Endothelial cell of umbilical vein (primary cell): ENCODE measurements around the gene USP28. TPM values are rescaled to one million over a fixed set of nuclear protein-coding genes. Genes with fewer than 3 reads are reported as not detected.

Experiments used
- BruUV-seq: library from RNA; stranded (reverse); fragments of 400-500 nt; replicated peaks from 2 replicates; lab custom pipeline; 2021; lab: Mats Ljungman, UMichigan
- CTCF ChIA-PET: fragments of 300-600, 350-600 bp; sonication (Branson Sonifier 250); formaldehyde crosslinking; loops from one replicate; lab custom pipeline; 2021; ENCODE audit warnings: antibody characterized with exemption, inconsistent platforms; lab: Charles Lee
- POLR2A ChIA-PET: fragments of 300-600, 350-600 bp; sonication (Branson Sonifier 250); formaldehyde crosslinking; loops from one replicate; lab custom pipeline; 2021; ENCODE audit warnings: antibody characterized with exemption, inconsistent platforms; lab: Charles Lee
- DNase-seq: peaks from one replicate; pipeline ENCODE4 v3.0.0-alpha.2; 2011; ENCODE audit warnings: low read depth, low spot score
- FAIRE-seq: peaks from 2 replicates; lab custom pipeline; 2011; peaks lifted over from hg19 to GRCh38; lab: Jason Lieb, UNC
- H2AFZ ChIP-seq: 2 replicates; pipeline ENCODE4 v1.6.0; 2012; ENCODE audit warnings: low read depth, low read length, control low read depth, inconsistent platforms
- H3K27ac ChIP-seq: 2 replicates; pipeline ENCODE4 v1.5.1; 2011; ENCODE audit warnings: low read depth, mild to moderate bottlenecking, control low read depth, low read length, moderate library complexity; ENCODE audit not compliant: insufficient read depth
- H3K27me3 ChIP-seq, 2 experiments: 2 replicates each; pipeline versions ENCODE4 v1.6.0 to v1.6.1; 2011; ENCODE audit warnings: low read length in 2 of 2, mixed read lengths in 1 of 2; ENCODE audit not compliant: control insufficient read depth in 2 of 2, insufficient read depth in 2 of 2
- H3K36me3 ChIP-seq, 2 experiments: 2 replicates in 1 of 2; 3 replicates in 1 of 2; pipeline ENCODE4 v1.5.1; 2011; ENCODE audit warnings: low read length in 2 of 2, mild to moderate bottlenecking in 1 of 2, moderate library complexity in 1 of 2; ENCODE audit not compliant: control insufficient read depth in 2 of 2, insufficient read depth in 2 of 2; ENCODE audit errors: extremely low read depth in 1 of 2
- H3K4me1 ChIP-seq: 3 replicates; pipeline ENCODE4 v1.5.1; 2011; ENCODE audit warnings: mild to moderate bottlenecking, low read length; ENCODE audit not compliant: control insufficient read depth, insufficient read depth; ENCODE audit errors: extremely low read depth
- H3K4me2 ChIP-seq: 2 replicates; pipeline ENCODE4 v1.6.1; 2011; ENCODE audit warnings: low read length, control low read depth, mixed read lengths; ENCODE audit not compliant: insufficient read depth
- H3K4me3 ChIP-seq, 3 experiments: fragments of 200-600 bp in 1 of 3; sonication (generic), shearing (Covaris generic) in 1 of 3; replicated peaks in 1 of 3; 2 replicates each; pipeline ENCODE4 v1.5.1; 2011 to 2016; ENCODE audit warnings: control low read depth in 3 of 3, low read length in 3 of 3, mild to moderate bottlenecking in 2 of 3, inconsistent platforms in 1 of 3, low read depth in 1 of 3, moderate library complexity in 1 of 3; ENCODE audit not compliant: insufficient read depth in 1 of 3
- H3K79me2 ChIP-seq: 2 replicates; pipeline ENCODE4 v1.6.0; 2012; ENCODE audit warnings: low read length, inconsistent platforms; ENCODE audit not compliant: control insufficient read depth, insufficient read depth
- H3K9ac ChIP-seq: replicated peaks from 2 replicates; pipeline ENCODE3; 2011; ENCODE audit warnings: low read length, control low read depth; ENCODE audit not compliant: insufficient read depth; ENCODE audit errors: extremely low read depth
- H3K9me1 ChIP-seq: replicated peaks from 3 replicates; pipeline ENCODE4 v1.6.0; 2011; ENCODE audit warnings: mild to moderate bottlenecking, low read length; ENCODE audit not compliant: control insufficient read depth, insufficient read depth; ENCODE audit errors: extremely low read depth
- H3K9me3 ChIP-seq: replicated peaks from 2 replicates; pipeline ENCODE4 v1.5.1; 2012; ENCODE audit warnings: low read length, inconsistent platforms; ENCODE audit not compliant: control insufficient read depth, insufficient read depth
- H4K20me1 ChIP-seq: replicated peaks from 2 replicates; pipeline ENCODE3; 2011; ENCODE audit warnings: mild to moderate bottlenecking, low read length; ENCODE audit not compliant: control insufficient read depth, insufficient read depth; ENCODE audit errors: extremely low read depth
- EZH2 ChIP-seq: IDR thresholded peaks from 2 replicates; pipeline ENCODE4 v1.6.1; 2012; ENCODE audit warnings: borderline replicate concordance, low read depth, mild to moderate bottlenecking, moderate library complexity, low read length, inconsistent platforms; ENCODE audit not compliant: severe bottlenecking
- FOS ChIP-seq: IDR thresholded peaks from 2 replicates; pipeline ENCODE4 v1.6.1; 2011; ENCODE audit warnings: mild to moderate bottlenecking, low read length, moderate library complexity, borderline replicate concordance; ENCODE audit not compliant: insufficient read depth
- GATA2 ChIP-seq: IDR thresholded peaks from 2 replicates; pipeline ENCODE4 v1.7.0; 2011; ENCODE audit warnings: low read depth, mild to moderate bottlenecking, moderate library complexity, mixed read lengths, low read length; ENCODE audit not compliant: insufficient read length, insufficient read depth
- JUN ChIP-seq: IDR thresholded peaks from 2 replicates; pipeline ENCODE4 v1.6.1; 2011; ENCODE audit warnings: borderline replicate concordance, low read depth; ENCODE audit not compliant: insufficient read length, insufficient read depth
- MYC ChIP-seq: IDR thresholded peaks from one replicate; pipeline ENCODE4 v1.6.1; 2011; ENCODE audit warnings: mild to moderate bottlenecking, low read depth, low read length
- POLR2A ChIP-seq: IDR thresholded peaks from 2 replicates; pipeline ENCODE4 v1.6.1; 2012; ENCODE audit warnings: low read depth, mild to moderate bottlenecking, control low read depth, low read length
- POLR2AphosphoS5 ChIP-seq: IDR thresholded peaks from 2 replicates; pipeline ENCODE4 v1.6.1; 2012; ENCODE audit warnings: low read depth, mild to moderate bottlenecking, control low read depth, low read length, moderate library complexity; ENCODE audit not compliant: insufficient read depth
- dilution Hi-C: fragments of 300-500 bp; cut with MboI; formaldehyde crosslinking; loops from one replicate; pipeline ENCODE4 v1.15.0; 2019; ENCODE audit warnings: low sequenced_read_pairs; ENCODE audit not compliant: extremely low pct_ligation_motif_present
- intact Hi-C: fragments of 100-400 bp; cut with micrococcal nuclease; formaldehyde crosslinking; loops from one replicate; pipeline ENCODE4 v1.10.0; 2022
- polyA plus RNA-seq, 4 experiments: library from polyadenylated mRNA; depleted of rRNA in 3 of 4; stranded (reverse) in 3 of 4; unstranded in 1 of 4; fragments of >200 nt; gene quantifications; 2 replicates each; pipeline versions ENCODE4 v1.2.1 to v1.2.3, GENCODE V29; 2011 to 2012; ENCODE audit warnings: missing spikeins in 1 of 4
- total RNA-seq: library from RNA; stranded (reverse); gene quantifications from 2 replicates; pipeline ENCODE4 v1.2.3, GENCODE V29; 2021
- TF ChIP-seq, protein P1 (sequence below), 2 donors: IDR thresholded peaks; 1 replicate in 1 of 2; 2 replicates in 1 of 2; pipeline ENCODE4 v1.5.1; 2011; ENCODE audit warnings: low read length in 2 of 2, mild to moderate bottlenecking in 2 of 2, moderate library complexity in 2 of 2, control low read depth in 1 of 2, inconsistent platforms in 1 of 2, low read depth in 1 of 2; ENCODE audit not compliant: insufficient read depth in 1 of 2; ENCODE audit errors: extremely low read depth in 1 of 2
- TF ChIP-seq, protein P2 (sequence below): IDR thresholded peaks from 2 replicates; pipeline ENCODE4 v1.6.1; 2011; ENCODE audit not compliant: insufficient read depth, insufficient read length

The USP28 gene
- total and polyA plus RNA-seq, 2 donors (not counting 3 experiments of a cell fraction or from before 2014, with no cell fraction given), result 19.2 to 29.6 TPM

DNA sequence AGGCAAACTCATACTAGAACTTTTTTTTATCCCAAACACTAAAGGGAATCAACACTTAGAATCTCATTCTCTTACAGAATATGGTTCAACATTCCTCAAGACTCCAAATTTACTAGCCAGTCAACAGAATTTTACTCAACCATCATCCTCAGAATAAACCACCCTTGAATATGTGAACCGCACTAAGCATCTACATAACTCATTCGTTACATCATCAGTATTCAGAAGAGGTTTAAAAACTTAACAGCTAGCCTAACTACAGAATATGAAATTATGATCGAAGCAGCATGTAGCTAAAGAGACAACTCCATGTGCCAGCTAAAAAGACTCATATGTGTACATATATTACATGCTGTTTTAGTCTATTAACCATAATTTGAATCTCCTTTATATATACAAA, 47.9 kb downstream of the USP28 start:
- DNase-seq, result no peak
- ChIA-PET POLR2A (no interaction called here), CTCF (interaction anchor here (1.2 kb wide), 1 partner anchor 11 kb away, joined by 3 read pairs; no protein-coding TSS in a partner anchor)
- H2AFZ ChIP-seq, result no peak overlapping the region
- H3K9me1 ChIP-seq, result no peaks in the 10 kb centered on the region
- H3K9ac ChIP-seq, result no peak overlapping the region
- H3K4me2 ChIP-seq, result no peak overlapping the region
- intact Hi-C loops, result no loop called here
- H3K4me1 ChIP-seq, result no peaks in the 10 kb centered on the region
- H3K4me3 ChIP-seq, result no peak overlapping the region
- BruUV-seq, result no TSS peak
- H3K79me2 ChIP-seq, result no peaks in the 10 kb centered on the region
- H3K27me3 ChIP-seq, result no peaks in the 10 kb centered on the region
- H3K9me3 ChIP-seq, result no peaks in the 10 kb centered on the region
- dilution Hi-C loops, result no loop called here
- peaks cover 0 to 3% of the 10 kb centered on the region in 2 experiments for H3K36me3 ChIP-seq
- TF ChIP-seq GATA2 (no peak), POLR2A (no peak), EZH2 (no peak), JUN (no peak), MYC (no peak), FOS (no peak), POLR2AphosphoS5 (no peak)
- TF ChIP-seq, protein P1, sequence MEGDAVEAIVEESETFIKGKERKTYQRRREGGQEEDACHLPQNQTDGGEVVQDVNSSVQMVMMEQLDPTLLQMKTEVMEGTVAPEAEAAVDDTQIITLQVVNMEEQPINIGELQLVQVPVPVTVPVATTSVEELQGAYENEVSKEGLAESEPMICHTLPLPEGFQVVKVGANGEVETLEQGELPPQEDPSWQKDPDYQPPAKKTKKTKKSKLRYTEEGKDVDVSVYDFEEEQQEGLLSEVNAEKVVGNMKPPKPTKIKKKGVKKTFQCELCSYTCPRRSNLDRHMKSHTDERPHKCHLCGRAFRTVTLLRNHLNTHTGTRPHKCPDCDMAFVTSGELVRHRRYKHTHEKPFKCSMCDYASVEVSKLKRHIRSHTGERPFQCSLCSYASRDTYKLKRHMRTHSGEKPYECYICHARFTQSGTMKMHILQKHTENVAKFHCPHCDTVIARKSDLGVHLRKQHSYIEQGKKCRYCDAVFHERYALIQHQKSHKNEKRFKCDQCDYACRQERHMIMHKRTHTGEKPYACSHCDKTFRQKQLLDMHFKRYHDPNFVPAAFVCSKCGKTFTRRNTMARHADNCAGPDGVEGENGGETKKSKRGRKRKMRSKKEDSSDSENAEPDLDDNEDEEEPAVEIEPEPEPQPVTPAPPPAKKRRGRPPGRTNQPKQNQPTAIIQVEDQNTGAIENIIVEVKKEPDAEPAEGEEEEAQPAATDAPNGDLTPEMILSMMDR (IDR thresholded peaks at IDR 0.05; ENCODE audit: extremely low read depth in 1 of 2, insufficient read depth in 1 of 2, low read depth in 1 of 2, low read length in 2 of 2), result no peak
- TF ChIP-seq, protein P2, sequence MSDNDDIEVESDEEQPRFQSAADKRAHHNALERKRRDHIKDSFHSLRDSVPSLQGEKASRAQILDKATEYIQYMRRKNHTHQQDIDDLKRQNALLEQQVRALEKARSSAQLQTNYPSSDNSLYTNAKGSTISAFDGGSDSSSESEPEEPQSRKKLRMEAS, result no peak
- FAIRE-seq, result no peak
- no peak overlapping the region for H3K27ac ChIP-seq
- no peaks in the 10 kb centered on the region for H4K20me1 ChIP-seq
